ENCODE measurements around the gene SNED1. TPM values are rescaled to one million over a fixed set of nuclear protein-coding genes. Genes with fewer than 3 reads are reported as not detected.

The SNED1 gene
- total and polyA plus RNA-seq, 2 experiments from 2014 or later = 1.5 to 2.8 TPM

DNA sequence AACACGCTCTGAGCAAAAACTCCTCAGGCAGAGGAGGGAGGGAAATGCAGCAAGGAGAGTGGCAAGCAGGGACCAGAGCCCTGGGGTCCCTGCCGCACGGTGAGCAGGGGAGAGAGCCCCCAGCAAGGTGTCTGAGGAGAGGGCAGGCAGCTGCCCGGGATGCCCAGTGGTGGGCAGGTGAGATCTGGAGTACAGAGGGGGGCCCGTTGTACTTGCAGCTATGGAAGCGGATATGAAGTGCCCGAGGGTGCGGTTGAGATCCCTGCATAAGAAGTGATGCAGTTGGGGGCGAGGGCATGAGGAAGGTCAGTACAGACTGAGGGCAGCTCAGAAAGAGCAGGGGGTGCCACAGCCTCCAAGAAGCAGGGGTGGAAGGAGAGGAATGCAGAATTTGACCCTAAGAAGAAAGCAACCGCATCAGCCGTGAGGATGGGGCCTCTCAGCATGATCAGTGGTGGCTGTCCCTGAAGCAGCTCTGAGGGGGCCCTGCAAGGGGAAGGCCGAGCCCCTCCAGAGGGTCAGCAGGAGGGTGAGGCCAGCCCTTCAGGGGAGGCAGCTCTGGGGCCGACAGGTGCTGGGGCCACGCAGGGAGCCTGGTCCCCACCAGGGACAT is 74.2 kb downstream of the SNED1 start:
- H3K79me2 ChIP-seq (replicated peaks; ENCODE audit: insufficient read depth) = no peaks in the 10 kb centered on the region
- H3K4me1 Mint-ChIP-seq = peaks cover 4% of the 10 kb centered on the region
- no peak overlapping the region for H3K27ac ChIP-seq (ENCODE audit: low read depth)
- H3K9me2 ChIP-seq (ENCODE audit: insufficient read depth) = no peaks in the 10 kb centered on the region
- DNase-seq (ENCODE audit: low spot score) (no peak), ATAC-seq (no peak)
- H3K27me3 Mint-ChIP-seq (ENCODE audit: insufficient read depth, low read depth, poor library complexity) = peaks cover 17% of the 10 kb centered on the region
- no peaks in the 10 kb centered on the region for H3K4me1 ChIP-seq (ENCODE audit: insufficient read depth)
- H2AFZ ChIP-seq = no peak overlapping the region
- 0 out of 2 replicates have a peak overlapping the region, but pooled peaks have one; percentile 59 for H3K27ac Mint-ChIP-seq
- TF ChIP-seq STAT1 (IDR thresholded peaks at IDR 0.05; ENCODE audit: unreplicated experiment) (no peak), JUNB (IDR thresholded peaks at IDR 0.05; ENCODE audit: unreplicated experiment) (no peak), ZNF331 (CRISPR knock-in tag; IDR thresholded peaks at IDR 0.05; ENCODE audit: low read depth) (no peak), EZH2 (IDR thresholded peaks at IDR 0.05; ENCODE audit: low read depth, unreplicated experiment) (no peak), CREB1 (CRISPR knock-in tag; IDR thresholded peaks at IDR 0.05; ENCODE audit: low read depth) (no peak), EZH2phosphoT487 (IDR thresholded peaks at IDR 0.05; ENCODE audit: unreplicated experiment) (no peak), NANOG (IDR thresholded peaks at IDR 0.05; ENCODE audit: borderline replicate concordance) (no peak), POLR2AphosphoS5 (IDR thresholded peaks at IDR 0.05; ENCODE audit: low read depth) (no peak), ZNF114 (CRISPR knock-in tag; IDR thresholded peaks at IDR 0.05) (no peak)
- TF ChIP-seq, protein P1, sequence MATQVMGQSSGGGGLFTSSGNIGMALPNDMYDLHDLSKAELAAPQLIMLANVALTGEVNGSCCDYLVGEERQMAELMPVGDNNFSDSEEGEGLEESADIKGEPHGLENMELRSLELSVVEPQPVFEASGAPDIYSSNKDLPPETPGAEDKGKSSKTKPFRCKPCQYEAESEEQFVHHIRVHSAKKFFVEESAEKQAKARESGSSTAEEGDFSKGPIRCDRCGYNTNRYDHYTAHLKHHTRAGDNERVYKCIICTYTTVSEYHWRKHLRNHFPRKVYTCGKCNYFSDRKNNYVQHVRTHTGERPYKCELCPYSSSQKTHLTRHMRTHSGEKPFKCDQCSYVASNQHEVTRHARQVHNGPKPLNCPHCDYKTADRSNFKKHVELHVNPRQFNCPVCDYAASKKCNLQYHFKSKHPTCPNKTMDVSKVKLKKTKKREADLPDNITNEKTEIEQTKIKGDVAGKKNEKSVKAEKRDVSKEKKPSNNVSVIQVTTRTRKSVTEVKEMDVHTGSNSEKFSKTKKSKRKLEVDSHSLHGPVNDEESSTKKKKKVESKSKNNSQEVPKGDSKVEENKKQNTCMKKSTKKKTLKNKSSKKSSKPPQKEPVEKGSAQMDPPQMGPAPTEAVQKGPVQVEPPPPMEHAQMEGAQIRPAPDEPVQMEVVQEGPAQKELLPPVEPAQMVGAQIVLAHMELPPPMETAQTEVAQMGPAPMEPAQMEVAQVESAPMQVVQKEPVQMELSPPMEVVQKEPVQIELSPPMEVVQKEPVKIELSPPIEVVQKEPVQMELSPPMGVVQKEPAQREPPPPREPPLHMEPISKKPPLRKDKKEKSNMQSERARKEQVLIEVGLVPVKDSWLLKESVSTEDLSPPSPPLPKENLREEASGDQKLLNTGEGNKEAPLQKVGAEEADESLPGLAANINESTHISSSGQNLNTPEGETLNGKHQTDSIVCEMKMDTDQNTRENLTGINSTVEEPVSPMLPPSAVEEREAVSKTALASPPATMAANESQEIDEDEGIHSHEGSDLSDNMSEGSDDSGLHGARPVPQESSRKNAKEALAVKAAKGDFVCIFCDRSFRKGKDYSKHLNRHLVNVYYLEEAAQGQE (IDR thresholded peaks at IDR 0.05; ENCODE audit: unreplicated experiment) = no peak
- TF ChIP-seq, protein P2, sequence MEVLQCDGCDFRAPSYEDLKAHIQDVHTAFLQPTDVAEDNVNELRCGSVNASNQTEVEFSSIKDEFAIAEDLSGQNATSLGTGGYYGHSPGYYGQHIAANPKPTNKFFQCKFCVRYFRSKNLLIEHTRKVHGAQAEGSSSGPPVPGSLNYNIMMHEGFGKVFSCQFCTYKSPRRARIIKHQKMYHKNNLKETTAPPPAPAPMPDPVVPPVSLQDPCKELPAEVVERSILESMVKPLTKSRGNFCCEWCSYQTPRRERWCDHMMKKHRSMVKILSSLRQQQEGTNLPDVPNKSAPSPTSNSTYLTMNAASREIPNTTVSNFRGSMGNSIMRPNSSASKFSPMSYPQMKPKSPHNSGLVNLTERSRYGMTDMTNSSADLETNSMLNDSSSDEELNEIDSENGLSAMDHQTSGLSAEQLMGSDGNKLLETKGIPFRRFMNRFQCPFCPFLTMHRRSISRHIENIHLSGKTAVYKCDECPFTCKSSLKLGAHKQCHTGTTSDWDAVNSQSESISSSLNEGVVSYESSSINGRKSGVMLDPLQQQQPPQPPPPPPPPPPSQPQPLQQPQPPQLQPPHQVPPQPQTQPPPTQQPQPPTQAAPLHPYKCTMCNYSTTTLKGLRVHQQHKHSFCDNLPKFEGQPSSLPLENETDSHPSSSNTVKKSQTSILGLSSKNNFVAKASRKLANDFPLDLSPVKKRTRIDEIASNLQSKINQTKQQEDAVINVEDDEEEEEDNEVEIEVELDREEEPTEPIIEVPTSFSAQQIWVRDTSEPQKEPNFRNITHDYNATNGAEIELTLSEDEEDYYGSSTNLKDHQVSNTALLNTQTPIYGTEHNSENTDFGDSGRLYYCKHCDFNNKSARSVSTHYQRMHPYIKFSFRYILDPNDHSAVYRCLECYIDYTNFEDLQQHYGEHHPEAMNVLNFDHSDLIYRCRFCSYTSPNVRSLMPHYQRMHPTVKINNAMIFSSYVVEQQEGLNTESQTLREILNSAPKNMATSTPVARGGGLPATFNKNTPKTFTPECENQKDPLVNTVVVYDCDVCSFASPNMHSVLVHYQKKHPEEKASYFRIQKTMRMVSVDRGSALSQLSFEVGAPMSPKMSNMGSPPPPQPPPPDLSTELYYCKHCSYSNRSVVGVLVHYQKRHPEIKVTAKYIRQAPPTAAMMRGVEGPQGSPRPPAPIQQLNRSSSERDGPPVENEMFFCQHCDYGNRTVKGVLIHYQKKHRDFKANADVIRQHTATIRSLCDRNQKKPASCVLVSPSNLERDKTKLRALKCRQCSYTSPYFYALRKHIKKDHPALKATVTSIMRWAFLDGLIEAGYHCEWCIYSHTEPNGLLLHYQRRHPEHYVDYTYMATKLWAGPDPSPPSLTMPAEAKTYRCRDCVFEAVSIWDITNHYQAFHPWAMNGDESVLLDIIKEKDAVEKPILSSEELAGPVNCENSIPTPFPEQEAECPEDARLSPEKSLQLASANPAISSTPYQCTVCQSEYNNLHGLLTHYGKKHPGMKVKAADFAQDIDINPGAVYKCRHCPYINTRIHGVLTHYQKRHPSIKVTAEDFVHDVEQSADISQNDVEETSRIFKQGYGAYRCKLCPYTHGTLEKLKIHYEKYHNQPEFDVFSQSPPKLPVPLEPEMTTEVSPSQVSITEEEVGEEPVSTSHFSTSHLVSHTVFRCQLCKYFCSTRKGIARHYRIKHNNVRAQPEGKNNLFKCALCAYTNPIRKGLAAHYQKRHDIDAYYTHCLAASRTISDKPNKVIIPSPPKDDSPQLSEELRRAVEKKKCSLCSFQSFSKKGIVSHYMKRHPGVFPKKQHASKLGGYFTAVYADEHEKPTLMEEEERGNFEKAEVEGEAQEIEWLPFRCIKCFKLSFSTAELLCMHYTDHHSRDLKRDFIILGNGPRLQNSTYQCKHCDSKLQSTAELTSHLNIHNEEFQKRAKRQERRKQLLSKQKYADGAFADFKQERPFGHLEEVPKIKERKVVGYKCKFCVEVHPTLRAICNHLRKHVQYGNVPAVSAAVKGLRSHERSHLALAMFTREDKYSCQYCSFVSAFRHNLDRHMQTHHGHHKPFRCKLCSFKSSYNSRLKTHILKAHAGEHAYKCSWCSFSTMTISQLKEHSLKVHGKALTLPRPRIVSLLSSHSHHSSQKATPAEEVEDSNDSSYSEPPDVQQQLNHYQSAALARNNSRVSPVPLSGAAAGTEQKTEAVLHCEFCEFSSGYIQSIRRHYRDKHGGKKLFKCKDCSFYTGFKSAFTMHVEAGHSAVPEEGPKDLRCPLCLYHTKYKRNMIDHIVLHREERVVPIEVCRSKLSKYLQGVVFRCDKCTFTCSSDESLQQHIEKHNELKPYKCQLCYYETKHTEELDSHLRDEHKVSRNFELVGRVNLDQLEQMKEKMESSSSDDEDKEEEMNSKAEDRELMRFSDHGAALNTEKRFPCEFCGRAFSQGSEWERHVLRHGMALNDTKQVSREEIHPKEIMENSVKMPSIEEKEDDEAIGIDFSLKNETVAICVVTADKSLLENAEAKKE (CRISPR knock-in tag; IDR thresholded peaks at IDR 0.05) = no peak
- TF ChIP-seq, protein P3, sequence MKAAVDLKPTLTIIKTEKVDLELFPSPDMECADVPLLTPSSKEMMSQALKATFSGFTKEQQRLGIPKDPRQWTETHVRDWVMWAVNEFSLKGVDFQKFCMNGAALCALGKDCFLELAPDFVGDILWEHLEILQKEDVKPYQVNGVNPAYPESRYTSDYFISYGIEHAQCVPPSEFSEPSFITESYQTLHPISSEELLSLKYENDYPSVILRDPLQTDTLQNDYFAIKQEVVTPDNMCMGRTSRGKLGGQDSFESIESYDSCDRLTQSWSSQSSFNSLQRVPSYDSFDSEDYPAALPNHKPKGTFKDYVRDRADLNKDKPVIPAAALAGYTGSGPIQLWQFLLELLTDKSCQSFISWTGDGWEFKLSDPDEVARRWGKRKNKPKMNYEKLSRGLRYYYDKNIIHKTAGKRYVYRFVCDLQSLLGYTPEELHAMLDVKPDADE (IDR thresholded peaks at IDR 0.05) = no peak
- no peaks in the 10 kb centered on the region for H3K36me3 Mint-ChIP-seq (ENCODE audit: low read depth)
- H3K9me3 Mint-ChIP-seq = no peaks in the 10 kb centered on the region
- H3K27me3 ChIP-seq (ENCODE audit: insufficient read depth) = no peaks in the 10 kb centered on the region
- no peaks in the 10 kb centered on the region for H3F3A ChIP-seq (replicated peaks; ENCODE audit: low read depth)
- H4K20me1 ChIP-seq (replicated peaks; ENCODE audit: insufficient read depth) = no peaks in the 10 kb centered on the region
- no peaks in the 10 kb centered on the region for H3K36me3 ChIP-seq (ENCODE audit: insufficient read depth)
- H3K4me3 ChIP-seq = no peak overlapping the region
- no peak overlapping the region for H3K4me3 Mint-ChIP-seq
- no peak overlapping the region for H3K4me2 ChIP-seq

Measured in GM23338 (cell line).